ENCODE measurements around the gene CIAO1. TPM values are rescaled to one million over a fixed set of nuclear protein-coding genes. Genes with fewer than 3 reads are reported as not detected.
"Not testable (repeated sequence)": the region's sequence is repeated elsewhere in the genome, so short reads cannot be mapped to it uniquely, and the experiment has no call there.

The CIAO1 gene
- total RNA-seq, 1 donor from 2014 or later, result 87.0 TPM

GRCh38 chr2:96274355-96275056 lies 8.5 kb downstream of the CIAO1 start:
- intact Hi-C loops (cut with micrococcal nuclease), result no loop called here

- intact Hi-C loops (cut with micrococcal nuclease), result no loop called here
Measured at GRCh38 chr2:96276787-96277499, 10.9 kb downstream of the CIAO1 start.

- intact Hi-C loops (cut with micrococcal nuclease), result no loop called here
Measured at GRCh38 chr2:96287273-96287856, 21.3 kb downstream of the CIAO1 start.

- intact Hi-C loops (cut with micrococcal nuclease), result no loop called here
Measured at GRCh38 chr2:96291751-96292150, 25.7 kb downstream of the CIAO1 start.

- intact Hi-C loops (cut with micrococcal nuclease), result not testable (repeated sequence)
Measured at GRCh38 chr2:96294271-96294670, 28.2 kb downstream of the CIAO1 start.

- intact Hi-C loops (cut with micrococcal nuclease), result no loop called here
Measured at GRCh38 chr2:96296925-96297324, 30.9 kb downstream of the CIAO1 start.

GRCh38 chr2:96301865-96302264 lies 35.8 kb downstream of the CIAO1 start:
- intact Hi-C loops (cut with micrococcal nuclease), result no loop called here

- intact Hi-C loops (cut with micrococcal nuclease), result loop anchor here (1.0 to 2.0 kb wide), 15 partner anchors 11 to 436 kb away; partner anchors contain the start of genes CIAO1, DUSP2, ITPRIPL1 and KANSL3
Measured at GRCh38 chr2:96304606-96305005, 38.6 kb downstream of the CIAO1 start.

GRCh38 chr2:96305091-96305978 lies 39.3 kb downstream of the CIAO1 start, which contains the start of gene SNRNP200:
Gene SNRNP200 (minus strand): TSS chr2:96305546. CDS start chr2:96305437, 109 bp downstream.
- intact Hi-C loops (cut with micrococcal nuclease), result loop anchor here (1.0 to 2.0 kb wide), 15 partner anchors 10 to 435 kb away; partner anchors contain the start of genes CIAO1, DUSP2, ITPRIPL1 and KANSL3

GRCh38 chr2:96305979-96306308 lies 39.9 kb downstream of the CIAO1 start:
- intact Hi-C loops (cut with micrococcal nuclease), result loop anchor here (1.0 to 2.0 kb wide), 15 partner anchors 9 to 434 kb away; partner anchors contain the start of genes CIAO1, DUSP2, ITPRIPL1 and KANSL3

GRCh38 chr2:96306370-96306769 lies 40.3 kb downstream of the CIAO1 start:
- intact Hi-C loops (cut with micrococcal nuclease), result no loop called here

- intact Hi-C loops (cut with micrococcal nuclease), result no loop called here
Measured at GRCh38 chr2:96308248-96308647, 42.2 kb downstream of the CIAO1 start.

- intact Hi-C loops (cut with micrococcal nuclease), result loop anchor here (1.0 kb wide), 1 partner anchor 10 kb away; the partner anchor contains the start of gene SNRNP200
Measured at GRCh38 chr2:96315005-96315399, 49.0 kb downstream of the CIAO1 start.

- intact Hi-C loops (cut with micrococcal nuclease), result loop anchor here (1.0 kb wide), 1 partner anchor 10 kb away; the partner anchor contains the start of gene SNRNP200
Measured at GRCh38 chr2:96315400-96316071, 49.5 kb downstream of the CIAO1 start.

- intact Hi-C loops (cut with micrococcal nuclease), result no loop called here
Measured at GRCh38 chr2:96316999-96317398, 51.0 kb downstream of the CIAO1 start.

- intact Hi-C loops (cut with micrococcal nuclease), result no loop called here
Measured at GRCh38 chr2:96317584-96317997, 51.6 kb downstream of the CIAO1 start.

- intact Hi-C loops (cut with micrococcal nuclease), result no loop called here
Measured at GRCh38 chr2:96318723-96319122, 52.7 kb downstream of the CIAO1 start.

GRCh38 chr2:96319396-96319795 lies 53.4 kb downstream of the CIAO1 start:
- intact Hi-C loops (cut with micrococcal nuclease), result no loop called here

GRCh38 chr2:96320326-96320725 lies 54.3 kb downstream of the CIAO1 start:
- intact Hi-C loops (cut with micrococcal nuclease), result loop anchor here (2.0 to 10.0 kb wide), 6 partner anchors 112 to 644 kb away; partner anchors contain the start of genes CNNM3, DUSP2, KANSL3 and LMAN2L
